Gastrocnemius medialis (tissue), 4 donors: Measurements from ENCODE around the gene OR8S1. TPM values are rescaled to one million over a fixed set of nuclear protein-coding genes. Genes with fewer than 3 reads are reported as not detected.

ENCODE experiments used
- total RNA-seq, 4 donors: library from RNA; depleted of rRNA; stranded (reverse); fragments of >200 nt; gene quantifications; one replicate each; pipeline versions ENCODE4 v1.1.0 to v1.2.3, GENCODE V29; 2016

The OR8S1 gene
- total RNA-seq, 4 donors from 2014 or later = not detected

Other genes starting within 250 kb of the OR8S1 start
- gene ZNF641, start 174.7 kb upstream of the OR8S1 start, total RNA-seq = 10 to 100 TPM; 31.8 to 43.1 (median 34.2) TPM
- not detected for gene ANP32D, start 53.1 kb upstream of the OR8S1 start, total RNA-seq
- gene C12orf54, start 43.1 kb upstream of the OR8S1 start, total RNA-seq = not detected
- gene LALBA, start 44.4 kb downstream of the OR8S1 start, total RNA-seq = not detected
- gene KANSL2, start 156.6 kb downstream of the OR8S1 start, total RNA-seq = 100 to 1,000 TPM in 1 of 4 donors, 10 to 100 TPM in 3; 69.0 to 107 (median 76.4) TPM
- gene CCNT1, start 191.1 kb downstream of the OR8S1 start, total RNA-seq = 10 to 100 TPM; 18.0 to 21.4 (median 19.6) TPM